ENCODE measurements around the gene PCSK5.

The PCSK5 gene

GRCh38 chr9:76292658-76293057 lies 402.2 kb downstream of the PCSK5 start:
- H3K27me3 ChIP-seq (ENCODE audit: low read length): no peaks in the 10 kb centered on the region

GRCh38 chr9:76294301-76294700 lies 403.8 kb downstream of the PCSK5 start:
- Histone ChIP-seq H4K20me1 (ENCODE audit: low read depth, low read length) (no peaks in the 10 kb centered on the region), H3K4me2 (ENCODE audit: low read depth, low read length, poor library complexity, severe bottlenecking) (no peak overlapping the region), H3F3A (ENCODE audit: insufficient read depth) (no peaks in the 10 kb centered on the region), H3K9ac (ENCODE audit: low read length) (no peak overlapping the region), H3K9me3 (ENCODE audit: insufficient read depth, low read length) (no peaks in the 10 kb centered on the region), H3K79me2 (ENCODE audit: insufficient read depth, low read length) (no peaks in the 10 kb centered on the region), H3K9me2 (replicated peaks; ENCODE audit: insufficient read depth, low read length) (no peaks in the 10 kb centered on the region), H2AFZ (ENCODE audit: low read depth, low read length, severe bottlenecking) (no peak overlapping the region), H3K36me3 (ENCODE audit: low read length) (no peaks in the 10 kb centered on the region), H3K27me3 (ENCODE audit: low read length) (no peaks in the 10 kb centered on the region), H3K27ac (ENCODE audit: low read depth, low read length) (no peak overlapping the region), H3K4me3 (ENCODE audit: insufficient read depth, low read length, poor library complexity, severe bottlenecking) (no peak overlapping the region)
- TF ChIP-seq CTCF (IDR thresholded peaks at IDR 0.05; ENCODE audit: insufficient read depth, low read length, poor library complexity, severe bottlenecking) (no peak), EZH2phosphoT487 (conservative IDR thresholded peaks at IDR 0.05; ENCODE audit: low read length) (no peak)

More at GRCh38 chr9:76292658-76293057, 402.2 kb downstream of the PCSK5 start:
- Histone ChIP-seq H3K27ac (ENCODE audit: low read depth, low read length) (no peak overlapping the region), H4K20me1 (ENCODE audit: low read depth, low read length) (no peaks in the 10 kb centered on the region), H3K9me2 (replicated peaks; ENCODE audit: insufficient read depth, low read length) (no peaks in the 10 kb centered on the region), H3K4me3 (ENCODE audit: insufficient read depth, low read length, poor library complexity, severe bottlenecking) (no peak overlapping the region), H3K79me2 (ENCODE audit: insufficient read depth, low read length) (no peaks in the 10 kb centered on the region), H3F3A (ENCODE audit: insufficient read depth) (no peaks in the 10 kb centered on the region), H3K9me3 (ENCODE audit: insufficient read depth, low read length) (no peaks in the 10 kb centered on the region), H3K4me2 (ENCODE audit: low read depth, low read length, poor library complexity, severe bottlenecking) (no peak overlapping the region), H3K36me3 (ENCODE audit: low read length) (no peaks in the 10 kb centered on the region), H3K9ac (ENCODE audit: low read length) (no peak overlapping the region), H2AFZ (ENCODE audit: low read depth, low read length, severe bottlenecking) (no peak overlapping the region)
- TF ChIP-seq EZH2phosphoT487 (conservative IDR thresholded peaks at IDR 0.05; ENCODE audit: low read length) (no peak), CTCF (IDR thresholded peaks at IDR 0.05; ENCODE audit: insufficient read depth, low read length, poor library complexity, severe bottlenecking) (no peak)

DNA sequence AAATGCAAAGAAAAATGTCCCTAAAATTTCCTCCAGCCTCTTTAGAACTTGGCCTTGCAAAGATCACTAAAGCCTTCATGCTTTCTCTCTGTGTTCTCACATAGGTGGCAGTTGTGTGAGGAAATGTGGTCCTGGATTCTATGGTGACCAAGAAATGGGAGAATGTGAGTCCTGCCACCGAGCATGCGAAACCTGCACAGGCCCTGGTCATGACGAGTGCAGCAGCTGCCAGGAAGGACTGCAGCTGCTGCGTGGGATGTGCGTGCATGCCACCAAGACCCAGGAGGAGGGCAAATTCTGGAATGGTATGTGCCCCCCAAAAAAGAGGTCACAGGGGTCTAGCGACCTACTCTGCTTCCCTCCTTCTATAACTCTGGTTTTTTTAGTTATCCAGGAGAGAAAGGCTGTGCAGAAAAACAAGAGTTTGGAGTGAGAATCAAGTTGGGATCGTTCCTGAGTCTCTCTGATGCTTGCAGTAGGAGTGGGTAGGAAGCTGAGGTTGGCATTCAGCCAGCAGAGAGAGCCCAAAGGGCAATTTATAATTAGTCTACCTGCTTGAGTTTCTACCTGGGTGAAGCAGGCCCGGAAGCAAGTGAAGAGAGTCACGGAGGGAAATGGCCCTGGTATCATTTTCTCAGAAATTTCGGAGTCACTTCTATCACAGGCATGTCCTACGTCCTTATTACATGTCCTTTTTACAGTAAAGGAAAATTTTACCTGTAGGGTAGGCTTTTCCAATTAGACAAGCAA lies 406.3 kb downstream of the PCSK5 start:
- Histone ChIP-seq H3K36me3 (ENCODE audit: low read length) (no peaks in the 10 kb centered on the region), H2AFZ (ENCODE audit: low read depth, low read length, severe bottlenecking) (no peak overlapping the region), H3K27me3 (ENCODE audit: low read length) (no peaks in the 10 kb centered on the region), H3K9ac (ENCODE audit: low read length) (no peak overlapping the region), H3K4me2 (ENCODE audit: low read depth, low read length, poor library complexity, severe bottlenecking) (no peak overlapping the region), H3K9me2 (replicated peaks; ENCODE audit: insufficient read depth, low read length) (no peaks in the 10 kb centered on the region), H4K20me1 (ENCODE audit: low read depth, low read length) (no peaks in the 10 kb centered on the region), H3K27ac (ENCODE audit: low read depth, low read length) (no peak overlapping the region), H3K4me3 (ENCODE audit: insufficient read depth, low read length, poor library complexity, severe bottlenecking) (no peak overlapping the region), H3K9me3 (ENCODE audit: insufficient read depth, low read length) (no peaks in the 10 kb centered on the region), H3F3A (ENCODE audit: insufficient read depth) (no peaks in the 10 kb centered on the region), H3K79me2 (ENCODE audit: insufficient read depth, low read length) (no peaks in the 10 kb centered on the region)
- no peak for TF ChIP-seq CTCF (IDR thresholded peaks at IDR 0.05; ENCODE audit: insufficient read depth, low read length, poor library complexity, severe bottlenecking)
- TF ChIP-seq EZH2phosphoT487 (conservative IDR thresholded peaks at IDR 0.05; ENCODE audit: low read length): no peak
